Embryonic facial prominence (tissue), 1 donor: ENCODE data around the gene MARCHF10.

Experiments used
- DNase-seq: peaks from one replicate; pipeline ENCODE4 v3.0.0-alpha.2; 2016; ENCODE audit errors: extremely low spot score

The MARCHF10 gene

DNA sequence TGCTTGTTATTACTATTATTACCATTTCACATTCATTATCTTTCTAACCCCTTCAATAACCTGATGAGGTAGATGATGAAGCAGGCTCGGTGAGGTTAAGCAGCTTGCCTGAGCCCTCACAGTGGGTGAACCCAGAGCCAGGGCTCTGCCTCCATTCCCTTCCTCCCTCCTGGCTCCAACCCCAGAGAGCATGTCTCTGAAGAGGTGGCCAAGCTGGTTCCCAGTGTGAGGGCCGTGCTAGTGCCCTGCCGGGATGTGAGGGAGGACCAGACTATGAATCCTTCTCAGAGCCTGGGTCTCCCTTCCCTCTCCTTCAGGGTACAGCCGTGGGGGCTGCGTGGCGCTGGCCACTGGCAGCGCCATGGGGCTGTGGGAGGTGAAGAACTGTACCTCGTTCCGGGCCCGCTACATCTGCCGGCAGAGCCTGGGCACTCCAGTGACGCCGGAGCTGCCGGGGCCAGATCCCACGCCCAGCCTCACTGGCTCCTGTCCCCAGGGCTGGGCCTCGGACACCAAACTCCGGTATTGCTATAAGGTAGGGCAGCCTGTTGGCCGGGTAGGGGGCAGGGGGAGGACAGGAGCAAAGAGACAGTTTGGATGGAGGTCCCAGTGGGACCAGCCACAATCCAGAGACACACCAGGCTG is 131.0 kb downstream of the MARCHF10 start:
- no peak for DNase-seq

DNA sequence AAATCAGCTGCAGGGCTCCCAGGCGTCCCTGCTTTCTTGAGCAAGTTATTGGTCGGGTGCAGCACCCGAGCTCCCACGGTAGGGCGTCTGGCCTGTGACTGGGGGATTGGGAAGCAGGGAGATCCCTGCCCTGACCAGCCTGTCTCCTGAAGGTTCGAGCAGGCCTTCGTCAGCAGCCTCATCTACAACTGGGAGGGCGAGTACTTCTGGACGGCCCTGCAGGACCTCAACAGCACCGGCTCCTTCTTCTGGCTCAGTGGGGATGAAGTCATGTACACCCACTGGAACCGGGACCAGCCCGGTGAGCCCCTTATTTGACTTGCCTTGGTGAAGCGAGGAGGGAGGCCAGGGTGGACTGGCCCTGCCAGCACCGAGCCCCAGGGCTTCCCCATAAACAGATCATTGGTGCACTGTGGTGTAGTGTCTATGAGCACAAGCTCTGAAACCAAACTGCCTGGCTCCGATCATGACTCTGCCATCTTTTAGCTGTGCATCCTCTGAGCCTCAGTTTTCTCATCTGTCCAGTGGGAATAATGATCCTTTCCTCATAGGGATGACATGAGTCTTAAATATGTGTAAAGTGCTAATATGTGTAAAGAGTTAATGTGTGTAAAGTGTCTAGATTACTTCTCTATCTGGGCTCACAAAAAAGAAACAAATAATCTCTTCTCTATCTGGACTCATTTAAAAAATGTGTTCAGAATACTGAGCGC is 131.7 kb downstream of the MARCHF10 start:
- no peak for DNase-seq

DNA sequence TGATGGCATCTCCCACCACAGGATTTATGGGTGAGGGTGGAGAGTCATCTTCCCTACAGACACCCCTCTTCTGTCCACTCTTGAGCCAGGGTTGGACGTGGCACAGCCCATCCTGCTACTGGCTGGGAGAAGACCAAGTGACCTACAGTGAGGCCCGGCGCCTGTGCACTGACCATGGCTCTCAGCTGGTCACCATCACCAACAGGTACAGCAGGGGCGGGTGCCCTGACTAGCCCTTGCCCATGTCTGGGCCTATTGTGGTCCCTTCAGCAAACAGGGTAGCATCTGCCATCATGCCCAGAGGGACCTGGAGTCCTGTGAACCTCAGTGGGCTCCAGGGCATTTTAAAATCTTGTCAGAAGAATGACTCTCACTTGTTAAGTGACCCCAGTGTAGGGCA is 132.4 kb downstream of the MARCHF10 start:
- DNase-seq, result no peak

DNA sequence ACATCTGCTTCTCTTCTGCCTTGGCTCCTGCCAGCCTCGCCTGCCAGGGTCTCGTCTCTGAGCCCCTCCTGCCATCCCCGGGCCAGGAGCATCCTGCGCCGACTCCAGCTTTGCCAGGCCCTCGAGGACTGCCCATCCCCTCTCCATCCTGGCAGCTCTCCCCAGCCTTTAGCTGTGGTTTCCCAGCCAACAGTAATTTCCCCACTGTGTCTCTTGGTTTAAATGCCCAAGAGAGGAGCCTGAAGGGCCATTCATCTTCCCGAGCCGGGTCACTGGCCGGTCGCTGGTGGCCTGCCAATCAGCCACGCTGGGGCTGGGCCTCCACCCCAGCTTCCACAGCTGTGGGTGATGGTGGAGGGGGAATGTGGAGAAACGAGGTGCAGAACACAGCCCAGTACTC is 132.9 kb downstream of the MARCHF10 start:
- DNase-seq, result no peak

DNA sequence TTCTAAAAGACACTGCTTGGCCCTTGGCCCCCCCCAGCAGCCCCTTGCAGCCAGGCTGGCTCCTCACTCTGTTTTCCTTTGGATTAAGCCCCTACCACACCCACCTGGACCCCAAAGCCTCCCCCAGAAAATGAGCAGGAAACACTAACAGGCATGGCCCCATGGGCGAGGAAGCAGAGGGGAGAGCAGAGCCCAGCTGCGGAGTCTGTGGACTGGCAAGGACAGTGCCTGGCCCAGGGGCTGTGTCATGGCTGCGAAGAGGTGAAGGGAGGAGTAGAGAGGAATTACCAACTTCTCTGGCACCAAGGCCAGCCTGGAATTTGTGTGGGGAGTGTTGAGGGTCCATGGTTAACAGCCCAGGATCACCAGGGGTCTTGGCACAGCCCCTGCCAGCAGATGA is 133.3 kb downstream of the MARCHF10 start:
- no peak for DNase-seq

DNA sequence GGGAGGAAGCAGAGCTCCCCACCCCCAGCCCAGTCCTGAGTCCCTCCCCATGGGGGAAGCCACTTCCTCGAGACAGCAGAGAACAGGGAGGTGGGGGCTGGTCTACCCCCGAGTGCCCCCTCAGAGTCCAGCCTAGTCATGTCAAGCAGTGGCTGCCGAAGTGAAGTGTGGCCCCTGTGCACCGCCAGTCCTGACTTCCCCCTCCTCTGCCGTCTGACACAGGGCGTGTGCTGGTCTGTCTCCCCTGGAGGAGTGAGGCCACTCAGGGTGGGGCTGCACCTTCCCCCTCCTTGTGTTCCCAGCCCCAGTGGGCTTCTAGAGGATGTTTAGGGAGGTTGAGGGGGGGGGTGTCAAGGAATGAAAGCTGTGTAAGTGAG is 133.8 kb downstream of the MARCHF10 start:
- DNase-seq, result no peak

DNA sequence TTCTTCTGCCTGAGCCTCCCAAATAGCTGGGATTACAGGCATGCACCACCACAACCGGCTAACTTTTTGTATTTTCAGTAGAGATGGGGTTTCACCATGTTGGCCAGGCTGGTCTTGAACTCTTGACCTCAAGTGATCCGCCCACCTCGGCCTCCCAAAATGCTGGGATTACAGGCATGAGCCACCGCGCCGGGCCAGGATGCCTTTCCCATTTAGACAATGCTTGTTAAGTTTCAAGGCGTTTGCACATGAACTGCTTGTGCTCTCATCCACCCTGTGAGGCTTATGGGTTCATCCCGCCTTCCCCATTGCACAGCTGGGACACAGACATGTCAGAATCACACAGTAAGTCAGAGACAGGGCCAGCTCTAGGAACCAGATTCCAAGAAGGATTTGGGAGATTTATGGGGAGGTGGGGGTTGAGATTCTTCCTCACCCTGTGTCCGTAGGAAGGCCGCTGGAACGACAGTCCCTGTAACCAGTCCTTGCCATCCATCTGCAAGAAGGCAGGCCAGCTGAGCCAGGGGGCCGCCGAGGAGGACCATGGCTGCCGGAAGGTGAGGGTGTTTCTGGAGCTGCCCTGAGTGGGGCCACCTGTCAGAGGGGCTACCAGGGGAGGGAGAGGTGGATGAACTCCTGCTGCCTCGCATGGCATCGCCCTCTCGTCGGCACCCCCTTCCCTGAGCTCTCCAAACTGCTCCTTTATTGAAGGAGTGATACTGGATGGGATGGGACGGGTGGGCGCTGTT is 134.3 kb downstream of the MARCHF10 start:
- no peak for DNase-seq

DNA sequence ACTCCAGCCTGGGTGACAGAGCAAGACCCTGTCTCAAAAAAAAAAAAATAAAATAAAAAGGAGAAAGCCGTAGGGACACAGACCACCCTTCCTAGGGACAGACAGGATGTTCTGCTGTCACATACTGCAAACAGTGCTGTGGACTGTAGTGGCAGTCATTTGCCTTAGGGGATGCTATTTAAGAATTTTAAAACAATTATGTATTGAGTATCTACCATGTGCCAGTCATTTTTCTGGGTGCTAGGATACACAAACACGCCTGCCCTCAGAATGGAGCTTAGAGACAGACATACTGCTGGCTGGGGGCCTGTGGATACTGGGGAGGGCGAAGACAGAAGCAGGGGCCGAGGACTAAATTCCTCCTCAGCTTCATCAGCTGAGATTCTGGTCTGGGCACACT is 135.2 kb downstream of the MARCHF10 start:
- DNase-seq, result no peak

DNA sequence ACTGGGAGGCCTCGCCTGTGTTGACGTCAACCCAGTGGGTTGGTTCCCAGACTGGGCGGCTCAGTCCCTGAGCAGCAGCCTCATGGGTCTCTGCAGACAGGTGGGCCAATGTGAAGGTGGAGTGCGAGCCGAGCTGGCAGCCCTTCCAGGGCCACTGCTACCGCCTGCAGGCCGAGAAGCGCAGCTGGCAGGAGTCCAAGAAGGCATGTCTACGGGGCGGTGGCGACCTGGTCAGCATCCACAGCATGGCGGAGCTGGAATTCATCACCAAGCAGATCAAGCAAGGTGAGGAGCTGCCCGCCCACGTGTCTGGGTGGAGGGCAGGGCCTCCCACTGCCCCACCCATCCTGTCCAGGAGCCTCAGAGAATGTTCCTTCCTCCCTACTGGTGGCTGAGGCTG is 136.6 kb downstream of the MARCHF10 start:
- no peak for DNase-seq

DNA sequence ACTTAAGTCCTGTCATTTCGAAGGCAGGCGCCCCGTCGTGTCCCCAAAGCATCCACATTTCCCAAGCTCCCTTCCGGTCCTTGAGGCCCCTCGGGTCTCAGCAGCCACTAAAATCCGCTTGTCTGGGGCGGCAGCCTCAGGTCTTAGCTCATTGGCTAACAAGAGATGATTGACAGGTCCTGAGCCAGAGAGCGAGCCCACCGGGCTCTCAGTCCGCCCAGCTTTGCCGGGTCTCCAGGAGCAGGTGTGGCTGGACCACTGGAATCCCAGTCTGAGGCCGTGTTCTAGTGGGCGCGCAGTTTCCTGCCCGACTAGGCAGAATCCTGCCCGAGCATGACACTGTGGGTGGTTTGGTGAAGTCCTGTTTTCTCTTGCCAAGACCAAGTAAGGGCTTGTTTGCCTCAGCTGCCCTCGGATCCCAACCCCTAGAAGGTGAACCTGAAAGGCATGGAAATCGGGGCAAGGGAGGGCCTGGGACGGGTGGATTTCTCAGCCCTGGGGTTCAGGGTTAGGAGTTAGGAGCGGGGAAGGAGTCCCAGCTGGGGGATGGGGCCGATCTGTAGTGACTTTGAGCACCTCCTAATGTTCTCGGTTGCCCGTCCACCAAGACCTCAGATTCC is 137.8 kb downstream of the MARCHF10 start:
- no peak for DNase-seq

DNA sequence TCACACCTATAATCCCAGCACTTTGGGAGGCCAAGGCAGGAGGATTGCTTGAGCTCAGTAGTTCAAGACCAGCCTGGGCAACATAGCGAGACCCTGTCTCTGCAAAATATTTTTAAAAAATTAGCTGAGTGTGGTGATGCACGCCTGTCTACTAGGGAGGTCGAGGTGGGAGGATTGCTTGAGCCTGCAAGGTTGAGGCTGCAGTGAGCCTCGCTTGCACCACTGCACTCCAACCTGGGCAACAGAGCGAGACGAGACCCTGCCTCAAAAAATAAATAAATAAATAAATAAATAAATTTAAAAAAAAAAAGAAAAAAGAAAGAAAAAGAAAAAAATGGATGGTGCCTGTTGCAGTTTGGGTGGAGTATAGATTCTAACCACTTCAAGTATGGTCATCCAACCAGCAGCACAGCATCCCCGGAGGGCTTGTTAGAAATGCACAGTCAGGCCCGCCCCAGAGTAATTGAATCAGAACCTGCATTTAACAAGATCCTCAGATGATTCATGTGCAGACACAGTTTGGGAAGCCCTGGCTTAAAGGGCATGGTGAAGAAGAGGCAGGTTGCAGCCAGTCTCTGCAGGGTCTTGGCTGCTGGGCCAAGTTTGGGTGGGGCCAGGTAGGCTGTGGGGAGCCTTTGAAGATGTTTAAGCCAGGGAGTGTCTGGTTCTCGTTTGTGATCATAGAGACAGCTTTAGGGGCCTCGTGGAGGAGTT is 139.9 kb downstream of the MARCHF10 start:
- DNase-seq, result no peak

DNA sequence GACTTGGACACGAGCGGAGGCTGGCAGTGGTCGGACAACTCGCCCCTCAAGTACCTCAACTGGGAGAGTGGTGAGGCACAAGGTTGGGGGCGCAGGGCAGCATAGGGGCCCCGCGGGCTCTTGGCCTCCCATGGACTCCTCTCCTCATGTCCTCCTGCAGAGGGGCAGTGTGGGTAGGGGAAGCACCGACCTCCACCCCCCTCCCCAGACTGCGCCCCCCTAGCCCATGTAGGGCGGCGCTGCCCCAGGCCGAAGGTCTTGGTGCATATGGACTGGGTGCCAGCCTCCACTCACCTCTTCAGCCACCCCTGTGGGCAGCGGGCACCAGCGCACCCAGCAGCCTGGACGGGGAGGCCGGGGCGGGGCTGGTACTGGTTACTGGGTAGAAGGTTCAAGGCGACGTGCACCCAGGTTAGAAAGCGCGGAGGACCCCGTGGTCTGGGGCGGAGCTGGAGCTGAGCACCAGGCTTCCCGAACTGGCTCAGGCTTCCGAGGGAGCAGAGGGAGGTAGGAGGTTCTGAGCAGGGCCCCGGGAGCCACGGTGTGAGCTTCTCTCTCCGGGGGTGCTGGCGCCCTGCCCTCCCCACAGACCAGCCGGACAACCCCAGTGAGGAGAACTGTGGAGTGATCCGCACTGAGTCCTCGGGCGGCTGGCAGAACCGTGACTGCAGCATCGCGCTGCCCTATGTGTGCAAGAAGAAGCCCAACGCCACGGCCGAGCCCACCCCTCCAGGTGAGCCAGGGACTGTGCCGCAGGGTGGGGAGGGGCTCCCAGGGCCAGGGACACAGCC is 141.1 kb downstream of the MARCHF10 start:
- no peak for DNase-seq

DNA sequence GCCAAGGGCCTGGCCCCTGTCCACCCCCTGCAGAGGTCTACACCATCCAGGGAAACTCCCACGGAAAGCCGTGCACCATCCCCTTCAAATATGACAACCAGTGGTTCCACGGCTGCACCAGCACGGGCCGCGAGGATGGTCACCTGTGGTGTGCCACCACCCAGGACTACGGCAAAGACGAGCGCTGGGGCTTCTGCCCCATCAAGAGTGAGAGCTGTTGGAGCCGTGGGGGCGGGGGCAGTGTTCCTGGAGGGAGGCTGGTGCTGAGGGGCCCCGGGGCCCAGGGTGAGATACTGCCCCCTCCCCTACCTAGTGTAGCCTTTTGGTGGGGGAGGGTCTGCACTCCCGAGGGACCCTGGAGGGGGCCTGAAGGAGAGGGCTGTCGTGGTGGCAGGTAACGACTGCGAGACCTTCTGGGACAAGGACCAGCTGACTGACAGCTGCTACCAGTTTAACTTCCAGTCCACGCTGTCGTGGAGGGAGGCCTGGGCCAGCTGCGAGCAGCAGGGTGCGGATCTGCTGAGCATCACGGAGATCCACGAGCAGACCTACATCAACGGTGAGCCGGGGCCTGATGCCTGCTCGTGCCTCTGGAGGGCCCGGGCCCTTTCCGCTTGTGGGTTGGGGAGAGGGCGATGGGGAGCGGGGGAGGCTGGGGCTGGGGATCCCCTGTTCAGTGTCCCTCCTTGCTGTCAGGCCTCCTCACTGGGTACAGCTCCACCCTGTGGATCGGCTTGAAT is 141.9 kb downstream of the MARCHF10 start:
- DNase-seq, result no peak

DNA sequence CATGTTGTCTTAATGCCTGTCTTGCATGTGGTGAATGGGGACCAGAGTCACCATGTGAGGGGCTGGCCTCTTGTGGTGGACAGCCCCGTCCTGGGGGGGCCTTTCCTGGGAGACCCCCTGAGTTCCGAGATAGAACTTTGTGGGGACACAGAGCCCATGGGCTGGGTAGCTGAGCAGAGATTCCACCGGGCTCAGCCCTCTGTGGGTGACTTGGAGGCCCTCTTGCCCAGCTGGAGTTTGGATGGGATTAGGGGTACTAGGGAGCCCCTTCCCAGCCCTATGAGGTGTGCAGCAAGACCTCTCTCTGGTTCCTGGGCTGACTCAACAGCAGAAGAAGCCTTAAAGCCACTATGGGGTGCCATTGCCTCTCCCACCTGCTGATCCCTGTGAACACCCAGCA is 142.5 kb downstream of the MARCHF10 start:
- no peak for DNase-seq

DNA sequence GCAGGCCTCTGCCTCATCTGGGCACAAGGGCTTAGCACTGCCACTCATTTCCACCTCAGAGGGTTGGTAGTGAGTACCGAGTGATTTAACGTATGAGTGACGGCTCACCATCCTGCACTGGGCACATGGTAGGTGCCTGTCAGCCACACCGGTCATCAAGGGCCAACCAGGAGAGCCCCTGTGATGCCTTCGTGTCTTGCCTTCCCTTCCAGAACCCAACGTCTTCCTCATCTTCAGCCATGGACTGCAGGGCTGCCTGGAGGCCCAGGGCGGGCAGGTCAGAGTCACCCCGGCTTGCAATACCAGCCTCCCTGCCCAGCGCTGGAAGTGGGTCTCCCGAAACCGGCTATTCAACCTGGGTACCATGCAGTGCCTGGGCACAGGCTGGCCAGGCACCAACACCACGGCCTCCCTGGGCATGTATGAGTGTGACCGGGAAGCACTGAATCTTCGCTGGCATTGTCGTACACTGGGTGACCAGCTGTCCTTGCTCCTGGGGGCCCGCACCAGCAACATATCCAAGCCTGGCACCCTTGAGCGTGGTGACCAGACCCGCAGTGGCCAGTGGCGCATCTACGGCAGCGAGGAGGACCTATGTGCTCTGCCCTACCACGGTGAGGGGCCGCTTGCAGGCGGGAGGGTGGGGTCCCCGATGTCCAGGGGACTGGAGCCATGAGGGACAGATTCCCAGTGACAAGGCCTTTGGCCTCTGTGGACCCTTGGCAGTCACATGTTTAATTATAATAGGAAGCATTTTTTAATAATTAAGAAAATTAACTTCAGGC is 143.6 kb downstream of the MARCHF10 start:
- no peak for DNase-seq

DNA sequence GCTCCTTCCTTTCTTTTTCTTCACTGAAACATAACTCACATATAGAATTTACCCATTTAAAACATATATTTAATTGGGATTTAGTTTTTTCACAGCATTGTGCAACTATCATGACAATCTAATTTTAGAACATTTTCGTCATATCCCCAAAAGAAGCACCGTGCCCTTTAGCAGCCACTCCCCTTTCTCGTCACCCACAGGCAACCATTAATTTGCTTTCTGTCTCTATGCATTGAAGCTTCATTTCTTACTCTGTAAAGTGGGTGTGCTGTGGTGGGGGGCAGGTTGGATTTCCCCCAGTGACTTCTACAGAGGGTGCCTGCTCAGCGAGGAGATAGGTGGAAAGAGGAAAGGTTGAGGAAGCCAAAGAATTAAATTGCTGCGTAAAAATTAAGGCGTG is 144.8 kb downstream of the MARCHF10 start:
- no peak for DNase-seq

DNA sequence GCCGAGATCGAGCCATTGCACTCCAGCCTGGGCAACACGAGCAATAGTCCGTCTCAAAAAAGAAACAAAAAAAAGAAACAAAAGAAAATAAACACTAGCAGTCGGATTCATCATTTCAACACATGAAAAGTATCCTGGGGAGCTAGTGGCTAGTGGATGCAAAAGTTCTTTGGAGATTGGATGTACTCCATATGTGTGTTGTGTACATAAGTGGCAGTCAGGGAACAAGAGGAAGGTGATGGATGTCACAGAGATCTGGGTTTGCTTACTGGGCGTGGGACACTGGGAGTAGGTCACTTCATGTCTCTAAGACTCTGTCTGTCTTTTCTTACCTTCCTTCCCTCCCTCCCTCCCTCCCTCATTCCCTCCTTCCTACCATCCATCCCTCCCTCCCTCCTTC is 145.3 kb downstream of the MARCHF10 start:
- no peak for DNase-seq

DNA sequence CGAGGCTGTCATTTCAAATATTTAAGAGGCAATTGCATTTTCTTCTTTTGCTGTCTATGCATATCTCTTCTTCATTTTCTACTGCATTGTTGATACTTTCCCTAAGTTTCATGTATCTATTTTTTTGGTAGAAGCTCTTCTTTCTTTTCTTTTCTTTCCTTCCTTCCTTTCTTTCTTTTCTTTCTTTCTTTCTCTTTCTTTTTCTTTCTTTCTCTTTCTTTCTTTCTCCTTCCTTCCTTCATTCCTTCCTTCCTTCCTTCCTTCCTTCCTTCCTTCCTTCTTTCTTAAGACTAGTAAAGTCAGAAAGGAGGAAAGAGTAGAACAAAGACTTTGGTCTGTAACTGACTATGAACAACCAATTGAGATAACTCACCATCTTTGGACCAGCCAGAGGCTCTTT is 146.8 kb downstream of the MARCHF10 start:
- no peak for DNase-seq

DNA sequence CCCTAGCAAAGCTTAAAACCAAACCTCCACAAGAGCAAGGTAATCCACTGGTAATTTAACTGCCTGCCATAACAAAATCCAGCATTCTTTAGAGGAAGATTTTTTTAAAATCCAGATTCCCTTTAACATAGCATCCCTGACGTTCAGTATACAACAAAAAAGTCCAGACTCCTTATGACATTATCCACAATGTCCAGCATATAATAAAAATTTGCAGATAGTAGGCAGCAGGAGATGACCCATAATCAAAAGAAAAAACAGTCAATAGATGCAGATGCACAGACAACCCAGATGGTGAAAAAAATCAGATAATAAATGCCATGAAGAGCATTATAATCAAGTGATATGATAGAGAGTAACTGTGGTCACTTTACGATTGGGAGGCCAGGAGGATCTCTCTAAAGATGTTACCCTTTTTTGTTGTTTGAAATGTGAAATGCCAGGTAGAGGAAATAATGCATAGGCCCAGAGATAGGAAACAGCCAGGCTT is 147.4 kb downstream of the MARCHF10 start:
- no peak for DNase-seq
